NCI-H1436 treated with DMSO at 0.1 percent for 48 hours (cell line): Measurements from ENCODE around the gene GAB1.

Source experiments
- DNase-seq: peaks from one replicate; lab custom pipeline; 2025; lab: John Stamatoyannopoulos, UW

The GAB1 gene

GRCh38 chr4:143358923-143359643 lies 22.4 kb downstream of the GAB1 start:
- DNase-seq, result no peak

GRCh38 chr4:143359644-143360193 lies 23.0 kb downstream of the GAB1 start:
- no peak for DNase-seq

- DNase-seq, result no peak
These were observed 24.4 kb downstream of the GAB1 start for GRCh38 chr4:143360838-143361625.

GRCh38 chr4:143362349-143363046 lies 25.8 kb downstream of the GAB1 start:
- DNase-seq, result no peak

- no peak for DNase-seq
These were observed 26.7 kb downstream of the GAB1 start for GRCh38 chr4:143363332-143363731.

GRCh38 chr4:143364063-143364462 lies 27.4 kb downstream of the GAB1 start:
- no peak for DNase-seq

GRCh38 chr4:143367863-143368262 lies 31.2 kb downstream of the GAB1 start:
- DNase-seq, result no peak

- no peak for DNase-seq
These were observed 32.9 kb downstream of the GAB1 start for GRCh38 chr4:143369552-143369951.

- no peak for DNase-seq
These were observed 35.6 kb downstream of the GAB1 start for GRCh38 chr4:143372093-143372915.

GRCh38 chr4:143374255-143374654 lies 37.6 kb downstream of the GAB1 start:
- no peak for DNase-seq

GRCh38 chr4:143374771-143375170 lies 38.1 kb downstream of the GAB1 start:
- DNase-seq, result no peak

- DNase-seq, result no peak
These were observed 38.8 kb downstream of the GAB1 start for GRCh38 chr4:143375326-143376073.

- DNase-seq, result no peak
These were observed 41.0 kb downstream of the GAB1 start for GRCh38 chr4:143377611-143378099.

- DNase-seq, result no peak
These were observed 44.0 kb downstream of the GAB1 start for GRCh38 chr4:143380629-143381028.

- DNase-seq, result no peak
These were observed 44.8 kb downstream of the GAB1 start for GRCh38 chr4:143381189-143382118.

- DNase-seq, result no peak
These were observed 45.9 kb downstream of the GAB1 start for GRCh38 chr4:143382596-143382995.

- DNase-seq, result no peak
These were observed 46.4 kb downstream of the GAB1 start for GRCh38 chr4:143383005-143383574.

GRCh38 chr4:143384381-143384994 lies 47.8 kb downstream of the GAB1 start:
- DNase-seq, result no peak

- no peak for DNase-seq
These were observed 50.1 kb downstream of the GAB1 start for GRCh38 chr4:143386812-143387211.
